ENCODE data around the gene DLK1.

DLK1 gene

GRCh38 chr14:100712490-100712889 lies 14.2 kb upstream of the DLK1 start:
- no peak for TF ChIP-seq CTCF (IDR thresholded peaks at IDR 0.05; ENCODE audit: insufficient read depth, low read depth, low read length, missing control alignments)
- no peak for DNase-seq (ENCODE audit: low read depth)
- no peak overlapping the region for H3K4me3 ChIP-seq (ENCODE audit: low read depth, low read length)

- TF ChIP-seq CTCF (IDR thresholded peaks at IDR 0.05; ENCODE audit: insufficient read depth, low read depth, low read length, missing control alignments): no peak
- no peak overlapping the region for H3K4me3 ChIP-seq (ENCODE audit: low read depth, low read length)
- no peak for DNase-seq (ENCODE audit: low read depth)
Observed at GRCh38 chr14:100713705-100714104, 13.0 kb upstream of the DLK1 start.

- peak; percentile 5 for DNase-seq (ENCODE audit: low read depth)
- no peak overlapping the region for H3K4me3 ChIP-seq (ENCODE audit: low read depth, low read length)
- no peak for TF ChIP-seq CTCF (IDR thresholded peaks at IDR 0.05; ENCODE audit: insufficient read depth, low read depth, low read length, missing control alignments)
Observed at GRCh38 chr14:100714258-100714892, 12.3 kb upstream of the DLK1 start.

- no peak for DNase-seq (ENCODE audit: low read depth)
- no peak for TF ChIP-seq CTCF (IDR thresholded peaks at IDR 0.05; ENCODE audit: insufficient read depth, low read depth, low read length, missing control alignments)
- no peak overlapping the region for H3K4me3 ChIP-seq (ENCODE audit: low read depth, low read length)
Observed at GRCh38 chr14:100715332-100715731, 11.4 kb upstream of the DLK1 start.

- no peak for DNase-seq (ENCODE audit: low read depth)
- TF ChIP-seq CTCF (IDR thresholded peaks at IDR 0.05; ENCODE audit: insufficient read depth, low read depth, low read length, missing control alignments): no peak
- H3K4me3 ChIP-seq (ENCODE audit: low read depth, low read length): no peak overlapping the region
Observed at GRCh38 chr14:100715803-100716202, 10.9 kb upstream of the DLK1 start.

- TF ChIP-seq CTCF (IDR thresholded peaks at IDR 0.05; ENCODE audit: insufficient read depth, low read depth, low read length, missing control alignments): no peak
- H3K4me3 ChIP-seq (ENCODE audit: low read depth, low read length): no peak overlapping the region
- DNase-seq (ENCODE audit: low read depth): no peak
Observed at GRCh38 chr14:100717386-100717785, 9.3 kb upstream of the DLK1 start.

GRCh38 chr14:100719976-100720520 lies 6.6 kb upstream of the DLK1 start:
- no peak overlapping the region for H3K4me3 ChIP-seq (ENCODE audit: low read depth, low read length)
- TF ChIP-seq CTCF (IDR thresholded peaks at IDR 0.05; ENCODE audit: insufficient read depth, low read depth, low read length, missing control alignments): no peak
- no peak for DNase-seq (ENCODE audit: low read depth)

Measured in GM12865 (cell line).